Epithelial cell of umbilical artery (primary cell): ENCODE results near the gene TM4SF20. TPM values are rescaled to one million over a fixed set of nuclear protein-coding genes. Genes with fewer than 3 reads are reported as not detected.

Experiments used
- total RNA-seq: library from RNA; depleted of rRNA; stranded (reverse); fragments of >200 nt; gene quantifications from 2 replicates; pipeline ENCODE4 v1.2.3, GENCODE V29; 2014

The TM4SF20 gene, protein sequence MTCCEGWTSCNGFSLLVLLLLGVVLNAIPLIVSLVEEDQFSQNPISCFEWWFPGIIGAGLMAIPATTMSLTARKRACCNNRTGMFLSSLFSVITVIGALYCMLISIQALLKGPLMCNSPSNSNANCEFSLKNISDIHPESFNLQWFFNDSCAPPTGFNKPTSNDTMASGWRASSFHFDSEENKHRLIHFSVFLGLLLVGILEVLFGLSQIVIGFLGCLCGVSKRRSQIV
- not detected in 2 replicates for total RNA-seq

DNA sequence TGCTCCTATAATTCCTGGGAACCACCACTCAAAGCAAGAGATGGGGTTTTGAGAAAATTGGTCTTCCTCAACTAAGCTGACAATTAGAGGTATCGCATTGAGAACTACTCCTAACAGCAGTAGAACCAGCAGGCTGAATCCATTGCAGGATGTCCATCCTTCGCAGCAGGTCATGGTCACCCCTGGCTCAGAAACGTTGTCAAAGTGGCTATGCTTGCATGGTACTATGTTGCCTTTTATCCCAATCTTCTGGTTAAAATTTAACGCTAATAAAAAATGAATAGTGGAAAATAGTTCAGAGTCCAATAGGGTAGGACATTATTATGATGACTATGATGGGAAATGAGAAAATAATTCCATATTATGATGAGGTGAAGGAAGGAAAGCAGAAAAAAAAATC lies at the start of gene TM4SF20:
Gene TM4SF20 (minus strand): TSS at position 212 of the 400 bp plus-strand sequence. CDS start 38 bp downstream, at position 174.

DNA sequence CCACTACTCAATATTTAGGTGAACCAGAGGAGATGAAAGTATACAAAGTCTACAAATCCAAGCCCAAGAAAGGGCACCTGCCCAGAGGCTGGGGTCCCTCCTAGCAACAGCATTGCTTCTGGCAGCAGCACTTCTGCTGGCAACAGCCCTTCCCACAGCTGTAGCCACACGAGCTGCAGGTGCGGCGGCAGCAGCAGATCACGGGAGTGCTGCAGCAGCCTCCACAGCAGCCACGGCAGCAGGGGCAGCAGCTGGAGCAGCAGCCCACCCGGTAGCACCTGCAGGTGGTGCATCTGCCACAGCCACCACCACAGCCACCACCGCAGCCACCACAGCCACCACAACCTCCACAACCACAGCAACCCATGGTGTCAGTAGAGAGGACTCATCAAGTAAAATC lies 8.5 kb upstream of the TM4SF20 start, which contains the start of gene SCYGR1:
Gene SCYGR1 (minus strand): TSS at position 367 of the 400 bp plus-strand sequence. CDS start 0 bp downstream, at position 367.

DNA sequence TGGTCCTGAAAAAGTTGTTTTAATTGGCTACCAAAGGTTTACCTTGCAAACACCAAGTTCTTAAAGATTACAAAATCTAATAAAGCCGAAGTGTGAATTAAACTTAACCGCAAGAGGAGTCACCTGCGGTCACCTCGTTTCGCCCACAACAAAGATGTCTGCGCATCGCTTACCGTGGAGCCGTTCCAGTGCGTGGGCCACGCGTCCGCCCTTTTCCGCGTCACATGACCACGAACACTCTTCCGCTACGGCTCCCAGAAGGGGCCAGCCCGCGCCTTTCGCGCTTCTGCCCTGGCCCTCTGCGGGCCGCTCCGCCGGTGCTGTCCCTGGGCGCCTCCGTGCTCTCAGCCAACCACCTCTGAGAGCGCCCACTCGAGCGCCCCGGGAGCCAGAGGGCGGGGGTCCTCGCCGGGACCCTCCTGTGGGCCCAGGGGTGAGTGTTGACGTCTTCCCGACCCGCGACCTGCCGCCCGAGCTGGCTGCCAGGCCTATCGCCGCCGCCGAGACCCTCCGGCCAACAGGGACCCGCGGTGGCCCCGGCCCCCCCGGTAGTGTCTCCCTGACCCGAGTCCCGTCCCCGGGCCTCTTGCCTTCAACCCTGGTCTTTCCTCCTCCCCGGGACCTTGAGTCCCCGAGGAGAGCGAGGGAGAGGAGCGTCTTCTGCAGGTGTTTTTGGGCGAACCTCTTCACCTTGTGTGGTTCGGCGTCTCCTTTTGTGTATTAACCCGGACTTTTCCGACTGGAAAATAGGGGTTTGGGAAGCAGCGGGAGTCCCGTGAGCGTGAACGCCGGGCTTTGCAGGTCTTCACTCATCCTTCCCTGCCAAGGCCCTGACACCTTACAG lies 53.9 kb downstream of the TM4SF20 start, which contains the start of gene MFF:
Gene MFF (plus strand): TSS at position 257 of the 844 bp plus-strand sequence. CDS start 5,415 bp downstream, outside the sequence.

Other genes with a start within 250 kb of the TM4SF20 start
- gene COL4A4, start 215.1 kb downstream of the TM4SF20 start, total RNA-seq: not detected in 2 replicates
- not detected in 2 replicates for gene COL4A3, start 214.7 kb downstream of the TM4SF20 start, total RNA-seq
- 59.0 and 61.4 TPM in 2 replicates for gene MFF, start 54.1 kb downstream of the TM4SF20 start, total RNA-seq
- gene SCYGR1, start 8.6 kb upstream of the TM4SF20 start, total RNA-seq: not detected in 2 replicates
- 41.3 and 43.6 TPM in 2 replicates for gene AGFG1, start 92.8 kb upstream of the TM4SF20 start, total RNA-seq
- gene SCYGR2, start 219.6 kb upstream of the TM4SF20 start, total RNA-seq: not detected in 2 replicates
- gene SCYGR3, start 235.5 kb upstream of the TM4SF20 start, total RNA-seq: not detected in 2 replicates
- not detected in 2 replicates for gene SCYGR4, start 238.2 kb upstream of the TM4SF20 start, total RNA-seq